ENCODE data around the gene PLCL1.

DNA sequence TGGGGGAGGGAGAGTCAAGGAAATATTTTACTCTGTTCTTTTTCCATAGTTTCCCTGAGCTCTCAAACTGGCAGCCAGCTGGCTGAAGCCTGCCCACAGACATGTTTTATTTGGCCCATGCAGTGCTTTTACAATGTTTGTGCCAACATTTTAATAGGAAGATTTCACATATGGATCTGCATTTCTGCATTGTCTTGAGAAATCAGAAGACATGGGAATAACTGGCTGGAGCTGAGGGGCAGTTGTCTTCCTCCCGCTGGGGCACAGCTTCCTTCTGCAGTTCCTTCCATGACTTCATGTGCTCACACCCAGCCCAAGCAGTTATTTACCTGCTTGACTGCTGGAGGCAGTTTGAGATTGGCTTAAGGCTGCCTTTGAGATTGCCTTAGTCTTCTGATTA, 74.4 kb downstream of the PLCL1 start:
- no peak for TF ChIP-seq EZH2 (IDR thresholded peaks at IDR 0.05; ENCODE audit: insufficient read depth, poor library complexity, severe bottlenecking)
- TF ChIP-seq EZH2phosphoT487 (IDR thresholded peaks at IDR 0.05; ENCODE audit: insufficient read depth, low read depth), result no peak

Measured in GM23248 (cell line).